Nephron (organoid): Measurements from ENCODE around the gene PLPPR1.

Experiments used
- H3K27ac Mint-ChIP-seq, 3 experiments: 2 replicates each; pipeline ENCODE4 v1.8.0; 2020; ENCODE audit warnings: mixed read lengths in 3 of 3, mild to moderate bottlenecking in 2 of 3, moderate library complexity in 1 of 3
- H3K27me3 Mint-ChIP-seq: 2 replicates; pipeline ENCODE4 v1.8.0; 2021; ENCODE audit warnings: low read depth, mild to moderate bottlenecking, moderate library complexity, mixed read lengths
- H3K36me3 Mint-ChIP-seq: 2 replicates; pipeline ENCODE4 v1.8.0; 2020; ENCODE audit warnings: low read depth, mixed read lengths
- H3K4me1 Mint-ChIP-seq: 2 replicates; pipeline ENCODE4 v1.8.0; 2020; ENCODE audit warnings: mixed read lengths
- H3K4me3 Mint-ChIP-seq, 3 experiments: 2 replicates each; pipeline ENCODE4 v1.8.0; 2020; ENCODE audit warnings: mild to moderate bottlenecking in 3 of 3, mixed read lengths in 3 of 3, moderate library complexity in 2 of 3
- H3K9me3 Mint-ChIP-seq: 2 replicates; pipeline ENCODE4 v1.8.0; 2020; ENCODE audit warnings: mixed read lengths
- TF ChIP-seq, protein P1 (sequence below), 3 experiments: fragments of 200-600 bp; sonication (generic); IDR thresholded peaks; one replicate each; pipeline ENCODE4 v1.5.0; 2021; ENCODE audit warnings: antibody characterized with exemption in 3 of 3; ENCODE audit not compliant: unreplicated experiment in 3 of 3

PLPPR1 gene

GRCh38 chr9:101140764-101141163 is 112.2 kb downstream of the PLPPR1 start:
- H3K4me3 Mint-ChIP-seq = no peak overlapping the region
- H3K4me1 Mint-ChIP-seq = no peaks in the 10 kb centered on the region
- TF ChIP-seq, protein P1, sequence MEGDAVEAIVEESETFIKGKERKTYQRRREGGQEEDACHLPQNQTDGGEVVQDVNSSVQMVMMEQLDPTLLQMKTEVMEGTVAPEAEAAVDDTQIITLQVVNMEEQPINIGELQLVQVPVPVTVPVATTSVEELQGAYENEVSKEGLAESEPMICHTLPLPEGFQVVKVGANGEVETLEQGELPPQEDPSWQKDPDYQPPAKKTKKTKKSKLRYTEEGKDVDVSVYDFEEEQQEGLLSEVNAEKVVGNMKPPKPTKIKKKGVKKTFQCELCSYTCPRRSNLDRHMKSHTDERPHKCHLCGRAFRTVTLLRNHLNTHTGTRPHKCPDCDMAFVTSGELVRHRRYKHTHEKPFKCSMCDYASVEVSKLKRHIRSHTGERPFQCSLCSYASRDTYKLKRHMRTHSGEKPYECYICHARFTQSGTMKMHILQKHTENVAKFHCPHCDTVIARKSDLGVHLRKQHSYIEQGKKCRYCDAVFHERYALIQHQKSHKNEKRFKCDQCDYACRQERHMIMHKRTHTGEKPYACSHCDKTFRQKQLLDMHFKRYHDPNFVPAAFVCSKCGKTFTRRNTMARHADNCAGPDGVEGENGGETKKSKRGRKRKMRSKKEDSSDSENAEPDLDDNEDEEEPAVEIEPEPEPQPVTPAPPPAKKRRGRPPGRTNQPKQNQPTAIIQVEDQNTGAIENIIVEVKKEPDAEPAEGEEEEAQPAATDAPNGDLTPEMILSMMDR (IDR thresholded peaks at IDR 0.05; ENCODE audit: unreplicated experiment in 3 of 3) = no peak
- H3K36me3 Mint-ChIP-seq = no peaks in the 10 kb centered on the region
- no peaks in the 10 kb centered on the region for H3K9me3 Mint-ChIP-seq
- peaks cover 7% of the 10 kb centered on the region for H3K27me3 Mint-ChIP-seq
- no peak overlapping the region for H3K27ac Mint-ChIP-seq

DNA sequence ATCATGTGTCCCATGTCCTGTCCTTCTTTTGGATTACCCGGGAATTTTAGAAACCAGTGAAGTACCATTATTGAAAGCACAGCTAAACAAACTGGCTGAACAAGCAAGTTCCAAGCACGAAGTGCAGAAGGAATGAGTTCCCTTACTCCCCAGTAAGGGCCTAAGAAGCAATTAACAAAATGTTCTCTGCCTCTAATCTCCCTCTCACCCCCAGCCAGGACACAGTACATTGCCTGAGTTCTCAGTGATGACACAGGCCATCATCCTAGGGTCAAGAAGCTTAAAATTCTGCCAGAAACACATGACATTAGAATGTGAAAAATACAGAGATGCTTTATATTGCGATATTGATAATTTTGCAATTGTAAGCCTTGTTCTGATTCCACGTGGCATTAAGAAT is 118.0 kb downstream of the PLPPR1 start:
- Mint-ChIP-seq H3K4me3 (no peak overlapping the region), H3K4me1 (no peaks in the 10 kb centered on the region), H3K27me3 (no peaks in the 10 kb centered on the region), H3K9me3 (peaks cover 1% of the 10 kb centered on the region), H3K36me3 (no peaks in the 10 kb centered on the region), H3K27ac (no peak overlapping the region)
- TF ChIP-seq, protein P1 (IDR thresholded peaks at IDR 0.05; ENCODE audit: unreplicated experiment in 3 of 3) = no peak

- H3K36me3 Mint-ChIP-seq = no peaks in the 10 kb centered on the region
- no peaks in the 10 kb centered on the region for H3K4me1 Mint-ChIP-seq
- TF ChIP-seq, protein P1 (IDR thresholded peaks at IDR 0.05; ENCODE audit: unreplicated experiment in 3 of 3) = no peak
- H3K4me3 Mint-ChIP-seq = no peak overlapping the region
- H3K27me3 Mint-ChIP-seq = no peaks in the 10 kb centered on the region
- H3K9me3 Mint-ChIP-seq = peaks cover 3% of the 10 kb centered on the region
- no peak overlapping the region for H3K27ac Mint-ChIP-seq
Observed at GRCh38 chr9:101148344-101148743, 119.8 kb downstream of the PLPPR1 start.

- Mint-ChIP-seq H3K4me3 (no peak overlapping the region), H3K9me3 (no peaks in the 10 kb centered on the region), H3K27ac (no peak overlapping the region), H3K36me3 (no peaks in the 10 kb centered on the region), H3K27me3 (no peaks in the 10 kb centered on the region), H3K4me1 (peaks cover 12% of the 10 kb centered on the region)
- TF ChIP-seq, protein P1 (IDR thresholded peaks at IDR 0.05; ENCODE audit: unreplicated experiment in 3 of 3) = no peak
Observed at GRCh38 chr9:101158361-101158760, 129.8 kb downstream of the PLPPR1 start.

- TF ChIP-seq, protein P1 (IDR thresholded peaks at IDR 0.05; ENCODE audit: unreplicated experiment in 3 of 3) = no peak
- Mint-ChIP-seq H3K27me3 (no peaks in the 10 kb centered on the region), H3K36me3 (no peaks in the 10 kb centered on the region), H3K4me3 (no peak overlapping the region), H3K27ac (peak overlapping the region in 1 of 3 experiments; percentile 55), H3K9me3 (no peaks in the 10 kb centered on the region), H3K4me1 (peaks cover 38% of the 10 kb centered on the region)
Observed at GRCh38 chr9:101162231-101162630, 133.7 kb downstream of the PLPPR1 start.

DNA sequence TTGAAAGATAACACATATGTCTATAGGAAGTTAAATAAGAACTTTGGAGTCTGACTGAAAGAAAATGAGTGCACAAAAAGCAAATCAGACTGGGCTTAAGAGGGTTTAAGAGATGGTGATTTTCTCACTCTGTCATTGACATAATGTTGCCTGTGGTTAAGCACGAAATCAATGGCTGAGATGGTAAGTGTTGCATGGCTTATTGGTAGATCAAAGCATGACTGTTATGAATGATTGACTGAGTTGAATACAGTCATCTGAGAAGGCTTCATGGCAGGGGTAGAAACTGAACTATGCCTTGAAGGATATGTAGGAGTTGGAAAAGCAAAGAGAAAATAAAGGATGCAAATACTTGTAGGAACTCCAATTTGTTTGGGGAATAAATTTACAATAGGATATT is 136.6 kb downstream of the PLPPR1 start:
- Mint-ChIP-seq H3K4me3 (no peak overlapping the region), H3K27me3 (no peaks in the 10 kb centered on the region), H3K4me1 (peaks cover 45% of the 10 kb centered on the region), H3K27ac (peak overlapping the region; percentile 10 to 44 (median 11)), H3K36me3 (no peaks in the 10 kb centered on the region), H3K9me3 (peaks cover 2% of the 10 kb centered on the region)
- TF ChIP-seq, protein P1 (IDR thresholded peaks at IDR 0.05; ENCODE audit: unreplicated experiment in 3 of 3) = no peak
